ENCODE results near the gene HTT. TPM values are rescaled to one million over a fixed set of nuclear protein-coding genes. Genes with fewer than 3 reads are reported as not detected.

Gene HTT
- polyA plus RNA-seq, 2 of the 4 experiments (the other 2 are of a cell fraction) = 14.5 to 16.9 TPM

GRCh38 chr4:3249711-3250437, 175.4 kb downstream of the HTT start:
- ATAC-seq = no peak
- WGBS (ENCODE audit: missing lambda C conversion rate) = 86% methylated on average over 16 of the region's 20 CpGs
- ChIA-PET CTCF (interaction anchor here (1.0 to 1.1 kb wide), 3 partner anchors 24 to 194 kb away, joined by 3 read pairs; no protein-coding TSS in a partner anchor), POLR2A (no interaction called here)
- TF ChIP-seq NFE2L2 (conservative IDR thresholded peaks at IDR 0.05; ENCODE audit: low read length) = no peak
- TF ChIP-seq RNF2 (IDR thresholded peaks at IDR 0.05; ENCODE audit: borderline replicate concordance, low read depth) = no peak
- TF ChIP-seq NPAS2 (CRISPR knock-in tag; IDR thresholded peaks at IDR 0.05; ENCODE audit: borderline replicate concordance) = no peak
- TF ChIP-seq SMC3 (IDR thresholded peaks at IDR 0.05) = no peak
- no peak for TF ChIP-seq BHLHE40 (IDR thresholded peaks at IDR 0.05; ENCODE audit: low read depth, low read length)
- no peak for TF ChIP-seq HMGXB4 (CRISPR knock-in tag; IDR thresholded peaks at IDR 0.05; ENCODE audit: borderline replicate concordance)
- TF ChIP-seq HOXB13 (CRISPR knock-in tag; IDR thresholded peaks at IDR 0.05; ENCODE audit: low read depth) = no peak
- TF ChIP-seq FOXS1 (CRISPR knock-in tag; IDR thresholded peaks at IDR 0.05) = no peak
- TF ChIP-seq CBX2 (IDR thresholded peaks at IDR 0.05; ENCODE audit: borderline replicate concordance, low read depth) = no peak
- no peak for TF ChIP-seq SREBF2 (IDR thresholded peaks at IDR 0.05)
- TF ChIP-seq ZFP36 (IDR thresholded peaks at IDR 0.05; ENCODE audit: borderline replicate concordance, partially characterized antibody) = no peak
- TF ChIP-seq POLR2AphosphoS2 (conservative IDR thresholded peaks at IDR 0.05; ENCODE audit: low read length) = no peak
- no peak for TF ChIP-seq RARB (CRISPR knock-in tag; IDR thresholded peaks at IDR 0.05)
- TF ChIP-seq TFCP2L1 (CRISPR knock-in tag; IDR thresholded peaks at IDR 0.05) = no peak
- TF ChIP-seq RAD21 (conservative IDR thresholded peaks at IDR 0.05 in 1 of 2, IDR thresholded peaks at IDR 0.05 in 1 of 2) = no peak
- TF ChIP-seq ATOH8 (CRISPR knock-in tag; IDR thresholded peaks at IDR 0.05; ENCODE audit: low read depth) = no peak
- TF ChIP-seq FOSB (CRISPR knock-in tag; IDR thresholded peaks at IDR 0.05) = no peak
- Histone ChIP-seq H3K4me3 (no peak overlapping the region), H3K27ac (no peak overlapping the region), H3K4me2 (no peak overlapping the region), H3K4me1 (no peaks in the 10 kb centered on the region), H3K9me3 (no peaks in the 10 kb centered on the region)
- no peak for DNase-seq (ENCODE audit: low read depth in 1 of 2, low spot score in 1 of 2)
- FAIRE-seq = no peak

DNA sequence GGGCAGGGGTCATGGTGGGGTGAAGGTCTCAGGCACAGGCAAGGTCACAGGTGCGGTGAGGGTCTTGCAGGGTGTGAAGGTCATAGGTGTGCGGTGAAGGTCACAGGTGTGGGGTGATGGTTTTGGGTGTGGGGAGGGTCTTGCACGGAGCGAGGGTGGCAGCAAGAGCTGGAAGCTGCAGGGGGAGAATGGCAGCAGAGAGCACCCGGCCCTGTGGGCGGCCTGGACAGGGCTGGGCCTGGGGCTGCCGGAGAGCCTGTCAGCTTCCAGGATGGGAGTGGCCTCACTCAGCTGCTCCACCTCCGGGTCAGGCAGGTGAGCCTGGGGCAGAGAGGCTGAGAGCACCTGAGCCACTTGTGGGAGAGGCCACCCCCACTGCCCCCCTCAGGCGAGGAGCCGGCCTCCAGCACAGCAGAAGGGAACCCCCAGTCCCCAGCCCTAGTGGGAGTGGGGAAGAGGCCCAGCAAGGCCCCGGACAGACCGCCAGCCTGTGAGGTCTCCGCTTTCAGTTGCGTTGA, 176.0 kb downstream of the HTT start:
- ATAC-seq = no peak
- no peak for FAIRE-seq
- no peak overlapping the region for H3K4me2 ChIP-seq
- H3K4me3 ChIP-seq = no peak overlapping the region
- H3K4me1 ChIP-seq = no peaks in the 10 kb centered on the region
- TF ChIP-seq HDAC2 (IDR thresholded peaks at IDR 0.05) = no peak
- no peak for TF ChIP-seq ELK1 (IDR thresholded peaks at IDR 0.05; ENCODE audit: low read depth, low read length)
- TF ChIP-seq SMC3 (IDR thresholded peaks at IDR 0.05) = no peak
- no peak for TF ChIP-seq ZSCAN20 (CRISPR knock-in tag; IDR thresholded peaks at IDR 0.05)
- TF ChIP-seq SREBF2 (IDR thresholded peaks at IDR 0.05) = no peak
- no peak for TF ChIP-seq FOXS1 (CRISPR knock-in tag; IDR thresholded peaks at IDR 0.05)
- TF ChIP-seq, protein P1, sequence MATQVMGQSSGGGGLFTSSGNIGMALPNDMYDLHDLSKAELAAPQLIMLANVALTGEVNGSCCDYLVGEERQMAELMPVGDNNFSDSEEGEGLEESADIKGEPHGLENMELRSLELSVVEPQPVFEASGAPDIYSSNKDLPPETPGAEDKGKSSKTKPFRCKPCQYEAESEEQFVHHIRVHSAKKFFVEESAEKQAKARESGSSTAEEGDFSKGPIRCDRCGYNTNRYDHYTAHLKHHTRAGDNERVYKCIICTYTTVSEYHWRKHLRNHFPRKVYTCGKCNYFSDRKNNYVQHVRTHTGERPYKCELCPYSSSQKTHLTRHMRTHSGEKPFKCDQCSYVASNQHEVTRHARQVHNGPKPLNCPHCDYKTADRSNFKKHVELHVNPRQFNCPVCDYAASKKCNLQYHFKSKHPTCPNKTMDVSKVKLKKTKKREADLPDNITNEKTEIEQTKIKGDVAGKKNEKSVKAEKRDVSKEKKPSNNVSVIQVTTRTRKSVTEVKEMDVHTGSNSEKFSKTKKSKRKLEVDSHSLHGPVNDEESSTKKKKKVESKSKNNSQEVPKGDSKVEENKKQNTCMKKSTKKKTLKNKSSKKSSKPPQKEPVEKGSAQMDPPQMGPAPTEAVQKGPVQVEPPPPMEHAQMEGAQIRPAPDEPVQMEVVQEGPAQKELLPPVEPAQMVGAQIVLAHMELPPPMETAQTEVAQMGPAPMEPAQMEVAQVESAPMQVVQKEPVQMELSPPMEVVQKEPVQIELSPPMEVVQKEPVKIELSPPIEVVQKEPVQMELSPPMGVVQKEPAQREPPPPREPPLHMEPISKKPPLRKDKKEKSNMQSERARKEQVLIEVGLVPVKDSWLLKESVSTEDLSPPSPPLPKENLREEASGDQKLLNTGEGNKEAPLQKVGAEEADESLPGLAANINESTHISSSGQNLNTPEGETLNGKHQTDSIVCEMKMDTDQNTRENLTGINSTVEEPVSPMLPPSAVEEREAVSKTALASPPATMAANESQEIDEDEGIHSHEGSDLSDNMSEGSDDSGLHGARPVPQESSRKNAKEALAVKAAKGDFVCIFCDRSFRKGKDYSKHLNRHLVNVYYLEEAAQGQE (IDR thresholded peaks at IDR 0.05) = no peak
- ChIA-PET POLR2A (no interaction called here), CTCF (no interaction called here)
- 88% methylated on average over 6 of the region's 14 CpGs for WGBS (ENCODE audit: missing lambda C conversion rate)
- DNase-seq (ENCODE audit: low read depth in 1 of 2, low spot score in 1 of 2) = no peak
- H3K9me3 ChIP-seq = no peaks in the 10 kb centered on the region
- no peak overlapping the region for H3K27ac ChIP-seq
